ENCODE data around the gene SLC1A1.

SLC1A1 gene

DNA sequence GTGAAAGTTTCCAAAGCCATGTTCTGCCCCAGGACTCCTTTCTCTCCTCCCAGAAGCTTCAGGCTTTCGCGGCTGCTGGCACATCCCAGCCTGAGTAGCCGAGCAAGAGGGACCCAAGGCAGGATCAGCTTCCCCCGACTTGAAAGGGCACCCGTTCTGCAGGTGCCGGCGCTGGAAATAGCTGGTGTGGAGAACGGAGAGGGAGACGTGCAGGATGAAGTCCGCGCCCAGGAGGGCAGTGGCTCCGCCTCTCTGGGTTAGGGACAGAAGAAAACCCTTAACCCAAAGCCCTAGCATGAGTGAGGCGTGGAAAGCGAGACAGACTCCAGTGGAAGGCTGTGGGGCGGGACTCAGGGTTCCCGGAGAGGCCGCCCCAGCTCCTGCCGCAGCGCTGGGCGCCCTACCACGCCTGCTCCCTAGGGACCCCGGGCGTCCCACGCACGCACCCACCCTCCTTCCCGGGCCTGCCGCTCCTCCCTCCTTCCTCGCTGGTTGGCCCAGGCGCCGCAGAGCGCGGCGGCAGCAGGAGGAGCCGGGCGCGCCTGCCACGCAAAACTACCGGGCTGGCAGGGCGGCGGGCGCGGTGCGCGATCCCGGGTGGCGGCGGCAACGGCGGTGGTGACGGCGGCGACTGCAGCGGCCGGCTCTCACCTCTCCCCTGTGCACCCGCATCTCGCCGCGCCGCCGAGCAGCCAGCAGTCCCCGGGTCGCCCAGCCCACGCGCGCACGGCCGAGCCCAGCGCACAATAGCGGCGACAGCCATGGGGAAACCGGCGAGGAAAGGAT lies at the start of gene SLC1A1:
Gene SLC1A1 (plus strand): TSS at position 550 of the 786 bp plus-strand sequence. CDS start 212 bp downstream, at position 762.
- no peak for DNase-seq

DNA sequence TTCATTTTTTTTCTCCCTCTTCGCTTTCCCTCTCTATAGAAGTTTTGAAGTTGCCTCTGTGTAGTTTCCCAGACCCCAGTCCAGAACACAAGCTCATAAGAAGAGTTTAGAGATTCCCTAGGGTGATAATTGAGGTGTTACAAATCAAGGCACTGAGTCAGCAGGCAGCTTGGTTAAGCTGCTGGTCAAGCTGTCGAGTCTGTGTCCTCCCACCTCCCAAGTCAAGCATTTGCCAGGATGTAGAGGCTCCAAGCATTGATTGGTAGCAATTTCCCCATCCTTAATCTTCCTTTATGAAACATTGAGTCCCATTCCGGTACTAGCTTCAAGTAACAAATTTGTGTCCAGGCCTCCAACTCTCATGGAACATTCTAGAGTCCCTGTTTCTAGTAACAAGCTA lies 47.5 kb upstream of the SLC1A1 start:
- no peak for DNase-seq

DNA sequence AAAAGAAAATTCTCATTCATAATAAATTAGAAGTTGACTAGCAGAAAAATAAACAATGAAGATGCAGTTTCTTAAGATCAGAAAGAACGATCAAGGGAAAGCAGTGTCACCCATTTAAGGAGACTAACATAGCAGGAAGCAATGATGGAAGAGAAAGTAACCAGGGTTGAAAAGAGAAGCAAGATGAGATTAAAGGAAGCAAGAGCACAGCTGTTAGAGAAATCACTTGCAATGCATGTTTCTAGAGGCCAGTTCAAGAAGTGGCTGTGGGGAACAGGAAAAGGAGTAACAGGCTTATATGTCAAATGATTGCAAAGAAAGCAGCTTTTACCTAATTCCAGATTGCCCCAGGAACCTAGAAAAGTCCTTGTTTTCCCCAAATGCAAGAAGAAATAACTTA lies 46.8 kb upstream of the SLC1A1 start:
- no peak for DNase-seq

DNA sequence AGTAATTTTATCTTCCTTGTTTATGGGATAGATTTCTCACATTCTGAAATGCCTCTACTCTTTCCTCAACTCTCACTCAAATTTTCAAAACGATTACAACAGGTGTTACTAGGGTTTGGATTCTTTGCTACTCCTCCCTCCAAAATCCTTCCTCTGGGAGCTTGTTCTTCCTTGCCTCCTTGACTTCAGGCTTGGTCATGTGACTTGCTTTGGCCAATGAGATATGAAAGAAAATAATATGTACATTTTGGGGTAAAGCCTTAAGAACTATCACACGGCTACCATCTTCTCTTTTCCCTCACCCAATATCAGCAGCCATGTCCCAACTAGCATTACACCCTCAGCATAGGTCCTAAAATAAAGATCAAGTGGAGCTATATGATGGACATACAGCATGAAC lies 28.8 kb upstream of the SLC1A1 start:
- DNase-seq = no peak

DNA sequence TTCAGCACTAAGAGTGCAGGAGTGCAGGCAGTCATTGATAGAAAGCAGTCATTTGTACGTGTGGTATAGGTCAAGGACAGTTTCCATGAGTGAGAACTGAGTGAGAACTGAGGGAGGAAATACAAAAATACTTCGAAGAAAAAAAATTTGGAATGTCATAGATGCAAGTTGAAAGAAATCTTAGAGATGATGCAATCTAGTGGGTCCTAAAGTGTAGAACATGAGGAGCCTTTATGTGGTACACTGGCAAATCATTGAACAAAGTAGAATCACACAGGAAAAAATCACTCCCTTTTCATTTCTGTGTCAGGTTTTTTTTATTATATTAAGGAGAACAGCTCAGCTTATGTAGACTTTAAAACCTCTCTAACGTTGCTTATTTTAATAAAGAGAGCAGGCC lies 26.4 kb upstream of the SLC1A1 start:
- no peak for DNase-seq

DNA sequence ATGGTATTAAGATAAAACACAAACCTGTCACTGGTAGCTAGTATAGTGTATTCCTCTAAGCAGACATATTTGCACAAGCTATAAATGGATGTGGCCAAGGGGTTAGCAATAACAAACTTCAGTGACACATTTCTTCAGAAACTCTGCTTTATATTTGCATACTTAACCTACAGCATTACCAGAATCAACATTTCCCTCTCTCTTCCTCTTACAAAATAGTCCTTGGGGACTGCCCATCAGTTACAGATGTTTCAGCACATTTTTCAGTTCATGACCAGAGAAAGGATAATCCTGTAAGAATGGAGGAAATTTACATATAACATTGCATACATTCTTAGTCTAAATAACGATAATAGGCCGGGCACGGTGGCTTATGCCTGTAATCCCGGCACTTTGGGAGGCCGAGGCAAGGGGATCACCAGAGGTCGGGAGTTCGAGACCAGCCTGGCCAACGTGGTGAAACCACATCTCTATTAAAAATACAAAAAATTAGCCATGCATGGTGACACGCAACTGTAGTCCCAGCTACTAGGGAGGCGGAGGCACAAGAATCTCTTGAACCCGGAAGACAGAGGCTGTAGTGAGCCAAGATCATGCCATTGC lies 25.3 kb upstream of the SLC1A1 start:
- DNase-seq = no peak

DNA sequence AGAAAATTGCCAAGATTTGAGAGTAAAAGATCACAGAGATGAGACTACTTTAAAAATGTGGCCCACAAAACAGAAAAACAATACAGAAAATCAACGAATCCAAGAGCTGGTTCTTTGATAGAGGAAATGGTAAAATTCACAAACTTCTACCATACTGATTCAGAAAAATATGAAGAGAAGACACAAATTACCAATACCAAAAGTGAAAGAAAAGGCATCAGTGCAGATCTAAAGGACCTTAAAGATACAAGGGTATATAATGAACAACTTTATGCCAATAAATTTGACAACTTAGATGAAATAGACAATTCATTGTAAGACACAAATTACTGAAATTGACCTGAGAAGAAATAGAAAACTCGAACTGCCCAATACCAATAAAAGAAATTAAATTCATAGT lies 24.4 kb upstream of the SLC1A1 start:
- DNase-seq = no peak

DNA sequence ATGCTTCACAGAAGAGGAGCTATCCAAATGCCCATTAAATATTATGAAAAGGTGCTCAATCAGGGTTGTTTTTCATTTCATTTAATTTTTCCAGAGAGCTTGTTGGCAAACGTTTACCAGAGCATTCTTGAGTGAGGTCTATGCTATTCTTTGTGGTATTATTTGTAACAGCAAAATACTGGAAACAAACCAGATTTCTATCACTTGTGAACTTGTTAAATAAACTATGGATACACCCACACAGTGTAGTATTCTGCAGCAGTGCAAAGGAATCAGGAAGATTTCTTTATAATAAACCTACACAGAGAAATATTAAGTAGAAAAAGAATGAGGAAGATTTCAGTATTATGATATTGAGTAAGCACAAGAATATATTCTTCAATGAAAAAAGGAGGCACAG lies 15.0 kb upstream of the SLC1A1 start:
- DNase-seq = no peak

DNA sequence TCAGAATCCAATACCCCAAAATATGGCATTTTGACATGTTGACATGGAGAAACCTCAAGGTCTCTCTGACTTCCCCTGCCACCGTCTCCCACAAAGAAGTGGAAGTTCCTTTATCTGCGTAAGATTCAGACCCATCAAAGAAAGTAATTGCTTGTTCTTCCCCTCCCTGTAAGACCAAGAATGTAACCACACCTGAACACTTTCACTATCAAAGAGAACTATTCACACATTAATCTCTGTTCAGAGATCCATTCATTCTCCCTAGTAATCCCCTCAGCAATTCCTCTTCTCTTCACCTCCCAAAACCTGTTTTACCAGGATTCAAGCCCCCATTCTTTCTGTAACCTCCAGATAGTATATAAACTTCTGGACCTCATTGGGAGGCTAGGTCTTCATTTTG lies 4.1 kb upstream of the SLC1A1 start:
- DNase-seq = no peak

DNA sequence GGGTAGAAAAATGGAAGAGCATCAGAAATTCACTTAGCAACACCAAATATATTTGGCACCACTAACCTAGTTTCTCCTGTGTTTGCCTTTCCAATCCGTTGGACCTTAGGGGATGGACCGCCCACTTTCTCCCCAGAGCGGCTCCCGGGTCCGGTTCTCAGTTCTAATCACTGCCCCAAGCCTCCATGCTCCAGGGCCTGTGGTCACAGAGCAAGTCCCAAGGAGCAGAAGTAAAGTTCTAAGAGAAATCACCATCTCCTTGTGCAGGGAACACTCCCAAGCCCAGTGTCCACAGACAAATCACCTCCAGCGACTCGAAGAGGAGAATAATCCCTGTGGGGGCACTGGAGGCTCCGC lies 728 bp upstream of the SLC1A1 start:
- no peak for DNase-seq

DNA sequence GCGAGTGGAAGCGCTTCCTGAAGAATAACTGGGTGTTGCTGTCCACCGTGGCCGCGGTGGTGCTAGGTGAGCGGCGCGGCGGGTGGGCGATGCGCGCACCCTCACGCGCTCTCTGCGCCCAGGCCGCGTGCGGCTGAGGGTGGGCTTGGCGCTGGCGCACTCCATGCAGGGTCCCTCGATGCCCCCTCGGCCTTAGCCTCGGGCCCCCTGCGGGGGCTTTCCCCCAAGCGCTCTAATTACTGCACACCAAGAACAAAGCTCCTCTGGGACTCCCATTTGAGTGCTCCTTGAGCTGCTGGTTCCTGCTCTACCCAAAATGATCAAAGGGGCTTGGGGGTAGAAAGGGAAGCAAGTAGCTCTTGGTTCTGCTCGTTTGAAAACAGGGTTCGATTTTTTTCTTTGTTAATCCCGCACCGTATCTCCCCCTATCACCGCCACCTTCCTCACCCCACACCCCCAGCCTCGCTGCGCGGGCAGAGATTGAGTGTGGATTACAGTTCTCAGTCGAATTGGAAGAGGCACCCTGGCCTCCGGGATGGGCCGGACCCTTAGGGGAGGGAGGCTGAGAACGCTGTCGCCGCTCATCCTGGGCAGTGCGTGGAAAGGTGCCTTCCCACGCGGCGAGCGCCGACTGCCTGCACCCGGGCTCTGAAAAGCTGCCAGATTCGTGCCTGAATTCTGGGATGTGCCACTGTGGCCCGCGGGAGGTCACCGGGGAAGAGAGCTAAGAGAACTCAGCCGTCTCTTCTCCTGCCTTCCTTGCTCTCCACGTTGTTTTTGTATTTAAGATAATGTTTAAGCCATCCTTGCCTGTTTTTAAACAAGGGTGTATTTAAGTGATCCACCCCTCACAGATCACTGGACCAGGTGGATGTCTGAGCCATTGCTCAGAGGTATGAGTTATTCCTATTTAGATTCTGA lies 697 bp downstream of the SLC1A1 start:
- DNase-seq = no peak

DNA sequence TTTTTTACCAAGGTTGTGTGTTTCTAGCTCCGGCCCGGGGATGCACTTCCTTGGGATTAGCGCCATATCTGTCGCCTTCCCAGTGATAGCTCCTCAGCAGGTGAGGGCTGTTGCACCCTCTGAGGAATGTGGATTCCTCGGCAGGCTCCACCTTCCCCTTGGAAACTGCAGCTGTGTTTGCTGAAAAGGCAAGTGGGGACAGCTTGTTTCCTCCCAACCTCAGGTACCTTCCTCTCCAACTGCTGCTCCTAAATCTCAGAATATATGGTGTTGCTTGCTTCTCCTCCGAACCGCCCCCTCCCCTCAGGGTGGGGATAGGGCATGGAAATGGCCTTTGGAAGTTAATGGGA lies 1.3 kb downstream of the SLC1A1 start:
- DNase-seq = no peak

DNA sequence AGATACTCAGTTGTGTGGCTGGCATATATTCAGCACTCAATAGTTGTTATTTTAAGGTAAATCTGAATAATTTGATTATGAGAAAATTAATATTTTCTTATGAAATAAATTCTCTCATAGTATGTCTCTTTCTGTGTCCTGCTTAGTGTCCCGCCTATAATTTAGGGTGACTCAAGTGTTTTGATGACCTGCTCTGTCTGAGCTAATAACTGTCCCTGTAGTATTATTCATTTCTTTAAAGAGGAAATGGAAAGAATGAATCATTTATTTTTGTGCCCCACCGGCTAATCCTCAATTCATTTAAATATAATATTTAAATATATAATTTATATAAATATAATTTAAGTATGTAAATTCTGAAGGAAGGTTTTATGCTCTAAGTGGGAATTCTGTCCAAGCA lies 4.1 kb downstream of the SLC1A1 start:
- DNase-seq = no peak

DNA sequence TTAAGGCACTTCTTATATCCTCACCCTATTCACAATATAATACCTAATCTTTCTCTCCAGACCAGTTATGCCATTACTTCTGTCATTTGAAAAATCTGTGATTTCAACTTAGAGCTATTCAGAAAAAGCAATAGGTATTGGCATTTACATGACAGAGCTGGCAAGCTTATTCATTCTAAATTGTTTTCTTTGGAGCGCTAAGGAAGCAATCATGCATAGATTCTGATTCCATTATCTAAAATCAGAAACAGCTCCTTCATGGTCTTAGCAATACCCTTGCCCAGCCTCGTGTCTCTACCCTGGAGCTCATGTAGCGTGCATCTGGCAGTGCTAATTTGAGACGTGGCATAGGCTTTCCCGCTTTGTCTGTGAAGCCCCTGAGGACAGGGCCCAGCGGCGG lies 4.5 kb downstream of the SLC1A1 start:
- DNase-seq = no peak

DNA sequence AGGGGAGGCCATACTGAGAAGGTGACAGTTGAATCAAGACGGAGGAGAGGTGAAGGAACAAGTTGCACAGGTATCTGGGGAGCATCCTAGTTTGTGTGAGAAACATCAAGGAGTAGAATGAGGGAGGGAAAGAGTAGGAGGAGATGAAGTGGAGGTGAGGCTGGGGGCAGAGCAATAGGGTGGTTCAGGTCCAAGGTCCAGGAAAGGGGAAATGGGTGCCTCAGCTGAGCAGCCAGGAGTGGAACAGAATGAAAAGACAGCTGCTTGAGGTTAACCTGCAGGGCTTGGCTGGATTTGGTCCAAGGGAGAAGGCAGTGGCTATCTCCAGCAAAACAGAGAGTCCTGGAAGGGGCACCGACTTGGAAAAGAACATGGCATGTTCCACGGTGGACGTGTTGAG lies 5.3 kb downstream of the SLC1A1 start:
- no peak for DNase-seq

DNA sequence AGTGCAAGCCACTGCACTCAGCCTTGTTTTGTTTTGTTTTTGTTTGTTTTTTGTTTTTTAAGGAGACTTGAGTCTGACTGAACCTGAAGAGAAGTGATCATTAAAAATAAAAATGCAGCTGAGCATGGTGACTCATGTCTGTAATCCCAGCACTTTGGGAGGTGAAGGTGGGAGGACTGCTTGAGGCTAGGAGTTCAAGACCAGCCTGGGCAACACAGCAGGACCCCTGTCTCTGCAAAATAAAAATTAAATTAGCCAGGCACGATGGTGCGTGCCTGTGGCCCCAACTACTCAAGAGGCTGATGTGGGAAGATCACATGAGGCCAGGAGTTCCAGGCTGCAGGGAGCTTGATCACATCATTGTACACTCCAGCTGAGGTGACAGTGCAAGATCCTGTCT lies 6.2 kb downstream of the SLC1A1 start:
- no peak for DNase-seq

DNA sequence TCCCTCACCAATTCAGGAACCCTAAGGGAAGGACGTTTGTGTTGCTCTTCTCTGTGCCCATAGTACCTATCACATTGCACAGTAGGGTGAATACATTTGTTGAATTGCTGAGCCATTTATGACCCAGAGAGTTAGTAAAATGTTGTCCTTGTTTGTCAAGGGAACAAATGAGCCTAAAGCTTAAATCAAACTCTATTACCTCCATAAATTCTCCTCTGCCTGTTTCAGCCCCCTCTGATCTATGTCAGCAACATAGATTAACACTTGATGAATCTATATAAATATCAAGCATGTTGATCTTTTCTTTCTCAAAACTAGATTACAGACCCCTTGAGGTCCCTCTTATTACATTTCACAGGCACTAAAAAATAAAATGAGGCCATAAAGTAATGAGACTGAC lies 7.1 kb downstream of the SLC1A1 start:
- DNase-seq = no peak

DNA sequence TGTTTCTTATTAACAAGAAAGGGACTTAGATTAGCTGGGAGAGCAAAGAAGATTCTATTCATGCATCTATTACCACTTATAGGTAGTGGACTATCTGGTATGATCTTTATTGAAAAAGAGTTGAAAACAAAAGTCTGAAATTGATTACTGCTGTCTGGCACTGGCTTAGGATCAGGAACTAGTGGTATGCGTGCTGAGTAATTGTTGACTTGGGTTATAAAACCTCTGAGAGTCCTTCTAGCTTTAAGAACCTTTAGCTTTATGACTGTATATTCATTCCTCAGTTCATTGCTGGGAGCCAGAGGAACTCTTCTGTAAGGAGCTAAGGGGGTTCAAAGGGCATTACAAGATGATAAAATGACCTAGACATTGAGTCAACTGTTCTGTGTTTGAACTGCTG lies 7.6 kb downstream of the SLC1A1 start:
- DNase-seq = no peak

DNA sequence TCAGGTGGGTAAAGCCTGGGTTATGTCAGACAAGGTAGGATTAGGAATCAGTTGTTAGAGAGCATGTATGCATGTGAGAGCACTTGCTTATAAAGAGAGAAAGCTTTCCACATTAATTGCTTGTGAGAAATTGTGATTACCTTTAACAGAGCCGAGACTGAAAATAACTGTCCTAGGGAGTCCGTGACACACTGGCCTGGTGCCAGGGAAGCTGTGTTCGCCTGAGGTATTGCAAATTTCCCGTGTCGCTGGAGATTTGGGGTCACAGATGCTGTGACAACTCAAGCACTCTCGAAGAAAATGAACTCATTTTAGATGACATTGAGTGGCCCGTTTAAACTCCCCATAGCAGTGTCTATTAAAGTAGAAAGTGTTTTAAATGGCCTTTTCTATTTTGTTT lies 9.6 kb downstream of the SLC1A1 start:
- DNase-seq = no peak

DNA sequence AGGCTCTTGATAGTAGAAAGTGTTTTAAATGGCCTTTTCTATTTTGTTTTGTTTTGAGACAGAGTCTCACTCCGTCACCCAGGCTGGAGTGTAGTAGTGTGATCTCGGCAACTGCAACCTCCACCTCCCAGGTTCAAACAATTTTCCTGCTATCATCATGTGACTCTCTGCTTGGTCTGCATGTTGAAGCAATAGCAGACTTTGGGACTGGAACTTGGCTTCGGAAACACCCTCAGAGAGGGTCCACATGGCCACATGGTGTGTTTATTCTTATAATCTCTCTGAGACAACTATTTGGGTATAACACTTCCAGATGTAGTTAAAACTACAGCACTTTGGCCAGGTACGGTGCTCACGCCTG lies 10.9 kb downstream of the SLC1A1 start:
- DNase-seq = no peak

DNA sequence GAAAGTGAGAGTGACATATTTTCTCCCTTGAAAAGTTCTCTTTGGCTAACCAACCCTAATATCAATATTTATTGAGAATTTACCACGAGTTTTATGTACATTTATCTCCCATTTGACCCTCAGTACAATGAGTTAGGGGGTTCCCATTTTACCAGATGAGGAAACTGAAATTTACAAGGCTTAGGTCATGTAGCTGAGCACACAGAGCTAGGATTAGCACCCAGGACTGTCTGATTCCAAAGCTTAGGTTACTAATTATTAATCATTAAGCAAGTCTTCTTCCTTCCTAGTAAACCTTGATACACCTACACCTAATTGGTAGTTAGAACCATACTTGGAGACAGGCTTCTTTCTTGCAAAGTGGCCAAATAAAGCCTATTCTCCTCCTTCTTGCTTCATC lies 12.2 kb downstream of the SLC1A1 start:
- no peak for DNase-seq

DNA sequence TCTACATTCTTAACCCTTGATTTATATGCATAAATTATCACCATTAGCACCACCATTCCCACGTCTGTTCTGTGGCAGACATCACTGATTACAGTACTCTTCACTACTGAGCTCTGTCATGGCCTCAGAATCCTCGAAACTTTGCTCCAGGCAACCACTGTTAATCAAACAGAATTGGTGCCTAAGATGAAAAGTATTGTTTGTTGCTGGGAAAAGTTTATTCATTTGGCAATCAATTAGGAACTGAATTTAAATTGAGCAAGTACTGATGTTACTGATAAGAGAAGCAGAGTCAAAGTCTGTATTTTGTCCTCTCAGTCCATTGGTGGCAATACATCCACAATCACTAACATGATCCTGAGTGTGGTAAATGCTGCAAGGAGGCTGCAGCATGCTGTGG lies 12.8 kb downstream of the SLC1A1 start:
- DNase-seq = no peak

DNA sequence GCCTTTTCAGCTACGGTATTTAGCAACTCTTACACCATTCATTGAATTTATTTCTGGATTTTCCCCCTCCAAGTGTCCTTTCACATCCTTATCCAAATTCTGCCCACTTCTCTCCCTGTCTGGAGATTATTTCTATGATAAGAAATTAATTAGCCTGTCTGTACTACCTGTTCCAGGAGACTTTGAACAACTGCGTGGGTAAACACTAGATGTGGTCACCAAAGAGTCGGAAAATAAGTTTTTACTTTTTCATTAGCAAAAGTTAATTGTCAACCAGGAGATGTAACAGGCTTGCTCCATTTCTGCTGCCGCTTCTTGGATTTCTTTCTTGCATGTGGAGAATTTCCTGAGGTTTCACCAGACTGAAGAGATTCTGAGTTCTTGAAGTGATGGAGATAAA lies 14.0 kb downstream of the SLC1A1 start:
- DNase-seq = no peak

DNA sequence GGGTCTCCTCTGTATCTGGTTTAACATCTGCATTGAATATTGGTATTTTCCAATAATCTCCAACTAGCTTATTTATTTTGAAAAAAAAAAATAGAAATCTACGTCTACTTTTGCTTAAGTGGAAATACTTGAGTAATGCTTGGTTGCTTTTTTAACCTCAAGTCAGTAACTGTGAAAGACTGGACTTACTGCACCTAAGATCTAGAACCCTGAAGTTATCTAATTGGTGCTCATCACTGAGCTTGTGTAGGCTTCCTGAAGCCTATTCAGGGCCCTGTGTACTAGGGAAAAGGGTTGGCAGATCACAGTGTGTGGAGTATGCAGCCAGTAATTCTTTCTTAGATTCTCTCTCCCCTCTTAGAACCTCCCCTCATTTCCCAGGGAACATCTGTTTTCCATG lies 16.2 kb downstream of the SLC1A1 start:
- DNase-seq = no peak

All from NCI-H2029 treated with DMSO at 0.1 percent for 48 hours (cell line).